Activated T-cell treated with anti-CD3 and anti-CD28 coated beads, Interleukin-2, amount 50 U/mL, for 1 hour (primary cell): ENCODE data around the gene BID.

Source experiments
- DNase-seq: peaks from one replicate; pipeline ENCODE4 v3.0.0-alpha.2; 2020

The BID gene

DNA sequence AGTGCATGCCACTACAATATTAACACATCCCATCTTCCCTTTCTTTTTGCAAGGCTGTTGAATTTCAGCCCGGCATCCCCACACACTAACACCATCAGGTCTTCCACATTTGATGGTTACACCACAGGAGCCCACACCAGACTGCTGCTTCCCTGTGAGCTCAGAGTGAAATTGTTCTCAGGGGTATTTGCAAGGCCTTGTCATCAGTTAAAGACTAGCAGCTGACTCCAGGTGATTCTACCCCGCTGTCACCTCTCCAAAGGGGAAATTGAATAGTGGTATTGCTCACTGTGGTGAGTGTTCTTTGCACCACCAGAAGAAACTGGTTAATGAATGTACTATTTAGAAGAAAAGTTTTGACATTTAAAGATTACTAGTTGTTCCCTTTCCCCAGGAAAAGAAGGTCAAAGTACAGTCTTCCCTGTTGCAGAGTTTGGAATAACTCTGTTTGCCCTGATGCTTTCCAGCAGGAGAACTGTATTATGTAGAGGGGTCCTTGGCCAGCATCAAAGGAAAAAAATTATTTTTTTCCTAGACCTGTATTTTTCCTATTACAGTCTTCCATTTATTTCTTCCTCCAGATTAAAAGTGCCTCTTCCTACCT, 41.9 kb downstream of the BID start:
- DNase-seq: no peak

- no peak for DNase-seq
Observed at GRCh38 chr22:17729561-17729960, 44.7 kb downstream of the BID start.

- DNase-seq: no peak
Observed at GRCh38 chr22:17728786-17729185, 45.5 kb downstream of the BID start.

DNA sequence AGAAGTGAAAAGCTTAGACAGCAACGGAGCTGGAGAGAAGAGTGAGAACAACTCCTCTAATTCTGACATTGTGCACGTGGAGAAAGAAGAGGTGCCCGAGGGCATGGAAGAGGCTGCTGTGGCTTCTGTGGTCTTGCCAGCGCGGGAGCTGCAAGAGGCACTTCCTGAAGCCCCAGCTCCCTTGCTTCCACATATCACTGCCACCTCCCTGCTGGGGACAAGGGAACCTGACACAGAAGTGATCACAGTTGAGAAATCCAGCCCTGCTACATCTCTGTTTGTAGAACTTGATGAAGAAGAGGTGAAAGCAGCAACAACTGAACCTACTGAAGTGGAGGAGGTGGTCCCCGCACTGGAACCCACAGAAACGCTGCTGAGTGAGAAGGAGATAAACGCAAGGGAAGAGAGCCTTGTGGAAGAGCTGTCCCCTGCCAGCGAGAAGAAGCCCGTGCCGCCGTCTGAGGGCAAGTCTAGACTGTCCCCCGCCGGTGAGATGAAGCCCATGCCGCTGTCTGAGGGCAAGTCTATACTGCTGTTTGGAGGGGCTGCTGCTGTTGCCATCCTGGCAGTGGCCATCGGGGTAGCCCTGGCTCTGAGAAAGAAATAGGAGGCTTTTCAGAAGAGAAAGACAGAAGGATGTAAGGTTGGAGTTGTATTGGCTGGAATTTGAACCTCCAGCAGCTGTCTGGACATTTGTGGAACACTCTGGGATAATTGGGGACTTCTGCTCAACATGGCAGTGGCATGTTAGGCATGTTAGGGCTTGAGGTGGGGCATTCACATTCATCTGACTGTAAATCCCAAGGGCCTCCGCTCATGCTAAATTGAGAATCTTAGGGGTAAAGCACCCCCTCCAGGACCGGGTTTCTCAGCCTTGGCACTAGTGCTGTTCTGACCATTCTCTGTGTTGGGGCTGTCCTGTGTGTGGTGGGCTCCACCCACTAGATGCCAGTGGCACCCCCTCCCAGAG, 47.1 kb downstream of the BID start:
- no peak for DNase-seq

DNA sequence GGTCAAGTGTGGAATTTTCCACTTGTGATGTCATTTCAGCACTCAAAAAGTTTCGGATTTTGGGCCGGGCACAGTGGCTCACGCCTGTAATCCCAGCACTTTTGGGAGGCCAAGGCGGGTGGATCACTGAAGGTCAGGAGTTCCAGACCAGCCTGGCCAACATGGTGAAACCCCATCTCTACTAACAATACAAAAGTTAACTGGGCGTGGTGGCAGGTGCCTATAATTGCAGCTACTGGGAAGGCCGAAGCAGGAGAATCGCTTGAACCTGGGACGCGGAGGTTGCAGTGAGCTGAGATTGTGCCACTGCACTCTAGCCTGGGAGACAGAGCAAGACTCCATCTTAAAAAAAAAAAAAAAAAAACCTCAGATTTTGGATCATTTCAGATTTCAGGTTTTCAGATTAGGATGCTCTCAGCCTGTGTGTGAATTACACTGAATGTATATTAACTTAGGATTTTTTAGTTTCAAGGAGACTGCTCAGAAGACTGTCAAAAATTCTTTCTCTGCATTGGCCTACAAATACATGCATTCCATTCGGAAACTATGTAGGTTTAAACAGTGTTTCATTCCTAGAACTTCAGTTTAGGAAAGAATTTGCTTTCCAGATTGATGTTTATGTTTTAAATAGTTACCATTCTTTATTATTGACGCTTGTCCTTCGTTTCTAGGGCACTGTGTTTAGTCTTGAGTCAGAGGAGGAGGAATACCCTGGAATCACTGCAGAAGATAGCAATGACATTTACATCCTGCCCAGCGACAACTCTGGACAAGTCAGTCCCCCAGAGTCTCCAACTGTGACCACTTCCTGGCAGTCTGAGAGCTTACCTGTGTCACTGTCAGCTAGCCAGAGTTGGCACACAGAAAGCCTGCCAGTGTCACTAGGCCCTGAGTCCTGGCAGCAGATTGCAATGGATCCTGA, 48.0 kb downstream of the BID start:
- DNase-seq: no peak

DNA sequence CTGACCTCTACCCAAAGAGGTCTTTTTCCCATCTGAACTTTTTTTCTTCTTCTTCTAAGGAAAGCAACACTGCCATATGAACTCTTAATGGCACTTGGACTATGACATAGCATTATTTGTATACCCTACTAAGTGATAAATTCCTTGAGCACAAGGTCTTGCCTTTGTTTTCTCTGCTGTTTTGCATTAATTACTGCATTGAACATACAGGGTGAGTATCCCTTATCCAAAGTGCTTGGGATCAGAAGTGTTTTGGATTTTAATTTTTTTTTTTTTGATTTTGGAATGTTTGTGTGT, 48.8 kb downstream of the BID start:
- DNase-seq: no peak

DNA sequence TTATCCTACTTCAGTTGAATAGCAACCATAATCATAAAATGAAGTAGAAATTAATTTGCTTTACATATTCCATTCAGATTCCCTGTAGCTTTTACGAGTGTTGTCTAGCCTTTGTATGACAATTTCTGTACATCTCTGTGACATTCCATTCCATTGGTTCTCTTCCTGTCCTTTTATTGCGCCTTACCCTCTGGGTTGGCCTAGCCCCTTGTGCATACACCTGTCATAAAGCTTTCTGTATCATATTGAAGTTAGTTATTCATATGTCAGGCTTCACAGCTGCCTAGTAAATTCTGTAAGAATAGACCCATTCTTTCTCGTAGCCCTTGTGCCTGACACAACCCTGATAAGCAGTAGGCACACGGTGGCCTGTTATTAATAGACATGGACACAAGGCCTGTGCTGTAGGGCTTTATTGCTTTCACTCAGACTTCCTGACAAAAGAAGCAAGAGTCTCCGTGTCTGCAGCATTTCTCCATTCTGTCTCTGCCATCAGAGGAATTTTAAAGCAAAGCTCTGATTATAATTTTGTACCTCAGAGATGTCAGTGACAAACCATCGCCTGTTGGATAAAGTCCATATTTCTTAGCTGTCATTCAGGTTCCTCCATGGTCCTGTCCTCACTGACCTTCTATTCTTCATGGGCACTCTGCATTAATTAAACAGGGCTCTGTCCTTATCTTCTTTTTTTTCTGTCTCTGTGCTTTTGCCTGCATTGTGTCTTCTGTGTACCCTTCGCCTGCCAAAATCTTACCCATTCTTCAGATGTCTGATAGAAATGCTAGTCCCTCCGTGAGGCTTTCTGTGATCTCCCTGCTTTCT, 49.4 kb downstream of the BID start:
- DNase-seq: no peak

DNA sequence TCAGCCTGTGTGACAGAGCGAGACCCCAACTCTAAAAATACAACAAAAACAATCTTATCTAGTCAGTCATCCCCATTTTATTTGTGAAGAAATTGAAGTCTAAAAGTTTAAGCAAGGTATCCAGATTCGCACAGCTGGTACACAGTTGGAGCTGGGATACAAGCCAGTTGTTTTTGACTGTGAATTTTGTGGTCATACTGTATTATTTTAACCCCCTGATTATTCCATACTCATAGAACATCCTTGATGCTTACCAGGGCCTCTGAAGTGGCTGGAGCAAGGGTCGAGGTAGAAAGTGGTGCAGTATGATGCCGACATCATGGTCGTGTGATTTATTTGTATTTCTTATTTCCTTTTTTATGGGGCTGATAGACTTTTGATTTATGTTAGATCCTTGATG, 50.0 kb downstream of the BID start:
- no peak for DNase-seq

- DNase-seq: no peak
Observed at GRCh38 chr22:17719911-17720310, 54.4 kb downstream of the BID start.

DNA sequence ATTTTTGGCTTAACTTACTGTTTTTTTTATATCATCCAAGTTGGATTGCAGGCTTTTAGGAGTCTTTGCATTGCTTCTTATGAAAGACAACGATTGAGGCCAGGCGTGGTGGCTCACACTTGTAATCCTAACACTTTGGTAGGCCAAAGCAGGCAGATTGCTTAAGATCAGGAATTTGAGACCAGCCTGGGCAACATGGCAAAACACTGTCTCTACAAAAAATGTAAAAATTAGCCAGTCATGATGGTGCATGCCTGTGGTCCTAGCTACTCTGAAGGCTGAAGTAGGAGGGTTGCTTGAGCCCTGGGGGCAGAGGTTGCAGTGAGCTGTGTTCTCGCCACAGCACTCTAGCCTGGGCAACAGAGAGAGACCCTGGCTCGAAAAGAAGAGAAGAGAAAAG, 56.6 kb downstream of the BID start:
- DNase-seq: no peak

- DNase-seq: no peak
Observed at GRCh38 chr22:17716529-17716928, 57.7 kb downstream of the BID start.

GRCh38 chr22:17712441-17712840, 61.8 kb downstream of the BID start:
- no peak for DNase-seq

GRCh38 chr22:17710023-17710422, 64.2 kb downstream of the BID start:
- no peak for DNase-seq

- no peak for DNase-seq
Observed at GRCh38 chr22:17707526-17707925, 66.7 kb downstream of the BID start.

DNA sequence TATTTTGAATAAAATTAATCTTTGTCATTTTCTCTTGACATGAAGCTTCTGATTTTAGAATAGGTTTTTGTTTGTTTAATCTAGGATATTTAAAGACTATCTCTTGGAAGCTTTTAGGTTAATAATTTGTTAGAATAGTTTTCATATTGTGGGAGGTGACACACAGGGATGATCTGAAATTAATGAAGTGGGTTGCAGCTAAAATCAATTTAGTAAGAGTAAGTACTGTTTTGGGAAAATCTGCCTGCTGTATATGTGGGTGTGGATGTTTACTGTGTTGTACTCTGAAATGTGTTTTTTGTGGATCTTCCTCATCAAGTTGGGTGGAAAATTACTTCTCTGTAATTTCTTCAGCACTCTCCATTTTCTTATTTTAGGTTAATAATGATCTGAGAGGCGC, 67.3 kb downstream of the BID start:
- DNase-seq: no peak

DNA sequence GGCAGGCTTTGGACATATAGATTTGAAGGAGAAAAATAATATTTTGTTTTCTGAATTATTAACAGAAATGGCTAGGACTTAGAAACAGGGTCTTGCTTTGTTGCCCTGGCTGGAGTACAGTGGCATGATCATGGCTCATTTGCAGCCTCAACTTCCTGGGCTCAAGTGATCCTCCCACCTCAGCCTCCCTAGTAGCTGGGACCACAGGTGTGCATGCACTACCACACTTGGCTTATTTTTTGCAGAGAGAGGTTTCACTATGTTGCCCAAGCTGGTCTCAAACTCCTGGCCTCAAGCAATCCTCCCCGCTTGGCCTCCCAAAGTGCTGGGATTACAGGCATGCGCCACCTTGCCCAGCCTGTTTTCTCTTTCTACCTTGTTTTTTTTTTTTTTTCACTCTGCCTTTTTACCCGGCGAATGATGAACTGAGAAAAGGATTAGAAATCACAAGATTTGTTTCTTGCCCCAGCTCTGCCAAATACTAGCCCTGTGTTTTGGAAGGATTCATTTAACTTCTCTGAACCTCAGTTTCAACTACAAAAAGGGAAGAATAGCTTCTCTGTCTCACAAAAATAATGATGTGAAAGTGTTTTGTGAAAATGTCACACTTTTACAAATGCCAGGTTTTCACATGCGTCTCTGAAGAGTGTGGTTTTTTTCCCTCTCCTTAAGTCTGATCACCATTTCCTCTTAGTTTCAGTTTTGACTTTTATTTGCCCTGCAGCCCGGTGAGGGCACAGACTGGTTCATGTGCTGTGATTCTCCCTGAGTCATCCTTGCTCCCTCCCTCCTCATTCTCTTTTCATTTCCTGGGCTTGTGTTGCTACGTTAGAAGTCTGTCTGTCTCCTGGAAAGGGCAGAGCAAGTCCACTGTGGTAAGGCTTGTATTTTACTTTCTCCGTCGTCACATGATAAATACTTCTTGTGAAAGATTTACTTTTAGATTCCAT, 68.0 kb downstream of the BID start:
- DNase-seq: no peak

DNA sequence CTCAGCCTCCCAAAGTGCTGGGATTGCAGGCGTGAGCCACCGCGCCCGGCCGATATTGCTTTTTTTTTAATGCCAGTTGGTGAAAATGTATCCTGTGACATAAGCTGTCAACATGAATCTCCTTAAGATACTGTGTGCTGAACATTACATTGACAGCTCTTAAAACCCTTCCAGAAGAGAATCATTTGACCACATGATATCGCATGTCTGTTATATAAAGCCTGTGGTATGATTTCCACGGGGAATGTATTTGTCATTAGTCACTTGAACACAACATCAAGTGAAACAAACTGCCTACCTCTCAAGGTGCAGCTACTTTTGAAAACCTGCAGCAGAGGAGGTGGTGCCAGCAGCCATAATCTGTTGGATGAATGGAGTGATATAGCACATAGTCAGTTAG, 68.7 kb downstream of the BID start:
- DNase-seq: no peak

GRCh38 chr22:17703811-17704210, 70.5 kb downstream of the BID start:
- no peak for DNase-seq

DNA sequence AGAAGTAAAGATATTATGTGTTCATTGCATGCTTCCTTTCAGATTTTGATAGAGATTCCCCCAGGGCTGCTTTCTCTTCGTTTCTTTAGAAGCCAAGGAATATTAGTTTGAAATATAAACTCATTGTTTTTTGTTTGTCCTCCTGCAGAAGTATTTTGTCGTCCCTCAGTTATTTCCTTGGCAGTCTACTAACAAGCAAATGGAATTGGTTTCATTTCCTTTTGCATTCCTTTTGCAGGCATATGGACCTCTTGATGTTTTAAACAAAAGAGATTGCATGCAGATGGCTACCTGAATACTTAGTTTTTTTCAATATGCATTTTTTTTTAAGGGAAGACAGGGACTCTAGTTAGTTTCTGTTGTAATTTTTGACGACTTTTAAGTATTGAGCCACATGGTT, 73.5 kb downstream of the BID start:
- no peak for DNase-seq

- no peak for DNase-seq
Observed at GRCh38 chr22:17699696-17700340, 74.5 kb downstream of the BID start.

DNA sequence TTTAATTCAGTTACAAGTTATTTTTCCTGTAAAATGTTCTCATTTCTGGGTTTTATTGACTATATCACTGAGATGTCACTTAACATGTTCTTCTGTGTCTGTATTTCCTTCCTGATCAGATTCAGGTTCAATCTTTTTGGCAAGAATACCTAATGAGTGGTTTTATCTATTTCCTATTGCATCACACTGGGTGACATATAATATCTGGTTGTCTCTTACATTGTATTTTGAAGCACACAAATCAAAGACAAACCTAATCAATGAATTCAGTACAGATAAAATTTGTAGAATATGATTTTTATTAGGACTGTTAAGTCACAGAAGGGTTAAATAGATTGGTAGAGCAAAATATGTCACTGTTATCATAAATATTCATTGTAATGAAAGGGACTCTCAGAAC, 75.3 kb downstream of the BID start:
- DNase-seq: no peak
